ENCODE data around the gene ZNF652. TPM values are rescaled to one million over a fixed set of nuclear protein-coding genes. Genes with fewer than 3 reads are reported as not detected.

The ZNF652 gene
- total RNA-seq, 1 experiment from 2014 or later, result 42.8 TPM

DNA sequence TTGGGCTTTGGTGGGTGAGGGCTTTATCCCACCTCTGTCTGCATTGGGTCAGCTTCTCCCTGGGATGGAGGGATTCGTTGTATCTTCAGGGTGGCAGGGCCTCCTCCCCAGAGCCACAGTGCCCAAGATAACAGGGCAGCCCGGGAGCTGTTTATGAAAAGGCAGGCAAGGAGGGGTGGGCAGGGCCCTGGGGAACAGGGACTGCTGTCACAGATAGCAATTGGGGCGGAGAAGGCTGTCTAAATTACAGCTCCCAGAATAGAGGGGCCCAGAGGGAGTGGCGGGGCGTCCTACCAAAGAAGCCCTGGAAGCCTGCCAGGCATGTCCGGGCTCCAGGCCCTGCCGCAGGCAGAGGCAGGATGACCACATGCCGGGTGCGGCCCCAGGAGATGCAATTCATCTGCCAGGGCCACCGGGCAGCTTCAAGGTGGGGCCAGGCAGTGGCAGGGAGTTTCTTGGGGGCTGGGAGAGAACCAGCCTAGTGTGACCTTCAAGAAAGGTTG, 112.7 kb downstream of the ZNF652 start:
- Mint-ChIP-seq H3K4me3 (ENCODE audit: low read depth, unreplicated experiment) (no peak overlapping the region), H3K36me3 (ENCODE audit: insufficient read depth, unreplicated experiment) (no peaks in the 10 kb centered on the region), H3K4me1 (ENCODE audit: low read depth, unreplicated experiment) (peaks cover 9% of the 10 kb centered on the region), H3K27me3 (ENCODE audit: unreplicated experiment) (peaks cover 34% of the 10 kb centered on the region), H3K27ac (ENCODE audit: unreplicated experiment) (no peak overlapping the region), H3K9me3 (ENCODE audit: low read depth, unreplicated experiment) (no peaks in the 10 kb centered on the region)
- TF ChIP-seq, protein P1, sequence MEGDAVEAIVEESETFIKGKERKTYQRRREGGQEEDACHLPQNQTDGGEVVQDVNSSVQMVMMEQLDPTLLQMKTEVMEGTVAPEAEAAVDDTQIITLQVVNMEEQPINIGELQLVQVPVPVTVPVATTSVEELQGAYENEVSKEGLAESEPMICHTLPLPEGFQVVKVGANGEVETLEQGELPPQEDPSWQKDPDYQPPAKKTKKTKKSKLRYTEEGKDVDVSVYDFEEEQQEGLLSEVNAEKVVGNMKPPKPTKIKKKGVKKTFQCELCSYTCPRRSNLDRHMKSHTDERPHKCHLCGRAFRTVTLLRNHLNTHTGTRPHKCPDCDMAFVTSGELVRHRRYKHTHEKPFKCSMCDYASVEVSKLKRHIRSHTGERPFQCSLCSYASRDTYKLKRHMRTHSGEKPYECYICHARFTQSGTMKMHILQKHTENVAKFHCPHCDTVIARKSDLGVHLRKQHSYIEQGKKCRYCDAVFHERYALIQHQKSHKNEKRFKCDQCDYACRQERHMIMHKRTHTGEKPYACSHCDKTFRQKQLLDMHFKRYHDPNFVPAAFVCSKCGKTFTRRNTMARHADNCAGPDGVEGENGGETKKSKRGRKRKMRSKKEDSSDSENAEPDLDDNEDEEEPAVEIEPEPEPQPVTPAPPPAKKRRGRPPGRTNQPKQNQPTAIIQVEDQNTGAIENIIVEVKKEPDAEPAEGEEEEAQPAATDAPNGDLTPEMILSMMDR (IDR thresholded peaks at IDR 0.05; ENCODE audit: unreplicated experiment), result no peak
- peak; percentile 70 for DNase-seq
- no TSS peak for BruUV-seq (replicated peaks)
- CTCF ChIA-PET, result no interaction called here
- intact Hi-C loops (cut with micrococcal nuclease; ENCODE audit: unreplicated experiment), result loop anchor here (1.0 kb wide), 1 partner anchor 15 kb away; no protein-coding TSS in a partner anchor

- TF ChIP-seq, protein P1 (IDR thresholded peaks at IDR 0.05; ENCODE audit: unreplicated experiment), result no peak
- intact Hi-C loops (cut with micrococcal nuclease; ENCODE audit: unreplicated experiment), result no loop called here
- Mint-ChIP-seq H3K4me1 (ENCODE audit: low read depth, unreplicated experiment) (peaks cover 9% of the 10 kb centered on the region), H3K36me3 (ENCODE audit: insufficient read depth, unreplicated experiment) (no peaks in the 10 kb centered on the region), H3K4me3 (ENCODE audit: low read depth, unreplicated experiment) (no peak overlapping the region), H3K27ac (ENCODE audit: unreplicated experiment) (no peak overlapping the region), H3K9me3 (ENCODE audit: low read depth, unreplicated experiment) (no peaks in the 10 kb centered on the region), H3K27me3 (ENCODE audit: unreplicated experiment) (peaks cover 28% of the 10 kb centered on the region)
- no peak for DNase-seq
- BruUV-seq (replicated peaks), result no TSS peak
- CTCF ChIA-PET, result no interaction called here
Observed at GRCh38 chr17:49247944-49248343, 114.1 kb downstream of the ZNF652 start.

- Mint-ChIP-seq H3K36me3 (ENCODE audit: insufficient read depth, unreplicated experiment) (no peaks in the 10 kb centered on the region), H3K27me3 (ENCODE audit: unreplicated experiment) (peaks cover 29% of the 10 kb centered on the region), H3K4me3 (ENCODE audit: low read depth, unreplicated experiment) (no peak overlapping the region), H3K4me1 (ENCODE audit: low read depth, unreplicated experiment) (peaks cover 9% of the 10 kb centered on the region), H3K9me3 (ENCODE audit: low read depth, unreplicated experiment) (no peaks in the 10 kb centered on the region), H3K27ac (ENCODE audit: unreplicated experiment) (no peak overlapping the region)
- no peak for DNase-seq
- BruUV-seq (replicated peaks), result no TSS peak
- CTCF ChIA-PET, result no interaction called here
- TF ChIP-seq, protein P1 (IDR thresholded peaks at IDR 0.05; ENCODE audit: unreplicated experiment), result no peak
- intact Hi-C loops (cut with micrococcal nuclease; ENCODE audit: unreplicated experiment), result no loop called here
Observed at GRCh38 chr17:49244839-49245238, 117.2 kb downstream of the ZNF652 start.

Small RNA genes lying within 50 kb of the gene (microRNA-seq; reads per million reads assigned to microRNA genes)
- not detected for gene MIR6129

Other genes with a start within 250 kb of the ZNF652 start
- gene B4GALNT2, start 229.5 kb downstream of the ZNF652 start, total RNA-seq (2022), result 0.20 and 1.3 TPM in 2 replicates
- gene GNGT2, start 151.7 kb downstream of the ZNF652 start, total RNA-seq (2022), result not detected in 2 replicates
- gene ABI3, start 151.5 kb downstream of the ZNF652 start, total RNA-seq (2022), result not detected in 2 replicates
- gene PHOSPHO1, start 131.5 kb downstream of the ZNF652 start, total RNA-seq (2022), result not detected in 2 replicates
- gene PHB1, start 52.6 kb upstream of the ZNF652 start, total RNA-seq (2022), result 413 and 469 TPM in 2 replicates
- 0.32 and 0.66 TPM in 2 replicates for gene NGFR, start 133.0 kb upstream of the ZNF652 start, total RNA-seq (2022)
- gene NXPH3, start 213.6 kb upstream of the ZNF652 start, total RNA-seq (2022), result not detected in 2 replicates

All from Calu3 (cell line).